Fibroblast of the aortic adventitia (primary cell): Measurements from ENCODE around the gene SLC35F3. TPM values are rescaled to one million over a fixed set of nuclear protein-coding genes. Genes with fewer than 3 reads are reported as not detected.
"Not testable (repeated sequence)": the region's sequence is repeated elsewhere in the genome, so short reads cannot be mapped to it uniquely, and the experiment has no call there.

Source experiments
- DNase-seq: peaks from one replicate; pipeline ENCODE4 v3.0.0-alpha.2; 2010; ENCODE audit warnings: low read depth
- H3K4me3 ChIP-seq: 2 replicates; pipeline ENCODE4 v1.5.1; 2011; ENCODE audit warnings: low read depth, mild to moderate bottlenecking, control low read depth, low read length, moderate library complexity
- total RNA-seq: library from RNA; depleted of rRNA; stranded (reverse); fragments of >200 nt; gene quantifications from 2 replicates; pipeline ENCODE4 v1.2.3, GENCODE V29; 2012; ENCODE audit warnings: low replicate concordance
- TF ChIP-seq, protein P1 (sequence below): IDR thresholded peaks from 2 replicates; pipeline ENCODE4 v1.5.1; 2011; ENCODE audit warnings: mild to moderate bottlenecking, low read length, control low read depth, inconsistent platforms; ENCODE audit not compliant: insufficient read depth

SLC35F3 gene
- total RNA-seq, 1 donor, result not detected

GRCh38 chr1:233885196-233885920 is 19.1 kb upstream of the SLC35F3 start:
- H3K4me3 ChIP-seq, result no peak overlapping the region
- DNase-seq, result no peak
- TF ChIP-seq, protein P1, sequence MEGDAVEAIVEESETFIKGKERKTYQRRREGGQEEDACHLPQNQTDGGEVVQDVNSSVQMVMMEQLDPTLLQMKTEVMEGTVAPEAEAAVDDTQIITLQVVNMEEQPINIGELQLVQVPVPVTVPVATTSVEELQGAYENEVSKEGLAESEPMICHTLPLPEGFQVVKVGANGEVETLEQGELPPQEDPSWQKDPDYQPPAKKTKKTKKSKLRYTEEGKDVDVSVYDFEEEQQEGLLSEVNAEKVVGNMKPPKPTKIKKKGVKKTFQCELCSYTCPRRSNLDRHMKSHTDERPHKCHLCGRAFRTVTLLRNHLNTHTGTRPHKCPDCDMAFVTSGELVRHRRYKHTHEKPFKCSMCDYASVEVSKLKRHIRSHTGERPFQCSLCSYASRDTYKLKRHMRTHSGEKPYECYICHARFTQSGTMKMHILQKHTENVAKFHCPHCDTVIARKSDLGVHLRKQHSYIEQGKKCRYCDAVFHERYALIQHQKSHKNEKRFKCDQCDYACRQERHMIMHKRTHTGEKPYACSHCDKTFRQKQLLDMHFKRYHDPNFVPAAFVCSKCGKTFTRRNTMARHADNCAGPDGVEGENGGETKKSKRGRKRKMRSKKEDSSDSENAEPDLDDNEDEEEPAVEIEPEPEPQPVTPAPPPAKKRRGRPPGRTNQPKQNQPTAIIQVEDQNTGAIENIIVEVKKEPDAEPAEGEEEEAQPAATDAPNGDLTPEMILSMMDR, result no peak

- not testable (repeated sequence) for H3K4me3 ChIP-seq, DNase-seq
These were observed 13.3 kb upstream of the SLC35F3 start for GRCh38 chr1:233891151-233891550.

DNA sequence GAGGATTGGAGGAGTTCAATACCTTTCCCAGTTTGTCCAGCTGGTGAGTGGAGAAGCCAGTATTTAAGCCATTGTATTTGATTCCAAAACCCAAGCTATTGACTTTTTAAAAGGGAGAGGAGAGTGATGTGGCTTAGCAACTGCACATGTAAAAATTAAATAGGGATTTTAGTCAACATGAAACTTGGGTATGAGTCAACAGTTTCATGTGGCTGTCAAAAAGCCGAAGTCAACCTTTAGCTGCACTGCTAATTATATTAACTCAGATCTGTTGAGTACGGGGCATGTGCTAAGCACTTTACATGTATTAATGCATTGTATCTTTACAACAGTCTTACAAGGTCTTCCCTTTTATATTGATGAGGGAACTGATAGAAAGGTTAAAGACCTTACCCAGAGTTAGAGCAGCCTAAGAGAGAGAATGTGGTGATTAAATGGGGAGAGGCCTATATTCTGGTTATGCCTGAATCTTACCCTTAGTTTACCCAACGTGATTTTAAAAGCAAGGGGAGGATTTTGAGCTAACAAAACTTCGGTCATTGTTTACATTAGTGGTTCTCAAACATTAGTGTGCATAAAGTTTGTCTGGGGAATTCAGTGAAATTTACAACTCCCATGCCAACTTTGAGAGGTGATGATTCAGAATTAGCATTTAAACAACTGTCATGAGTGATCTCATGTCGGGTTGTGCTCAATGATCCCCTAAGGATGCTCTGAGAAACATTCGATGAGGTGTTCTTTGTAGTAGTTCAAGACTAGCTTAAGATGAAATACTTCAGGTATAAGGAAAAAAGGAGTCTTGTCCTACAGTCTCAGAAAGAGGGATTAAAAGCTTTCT is 6.9 kb upstream of the SLC35F3 start:
- TF ChIP-seq, protein P1, result no peak
- DNase-seq, result no peak
- no peak overlapping the region for H3K4me3 ChIP-seq

DNA sequence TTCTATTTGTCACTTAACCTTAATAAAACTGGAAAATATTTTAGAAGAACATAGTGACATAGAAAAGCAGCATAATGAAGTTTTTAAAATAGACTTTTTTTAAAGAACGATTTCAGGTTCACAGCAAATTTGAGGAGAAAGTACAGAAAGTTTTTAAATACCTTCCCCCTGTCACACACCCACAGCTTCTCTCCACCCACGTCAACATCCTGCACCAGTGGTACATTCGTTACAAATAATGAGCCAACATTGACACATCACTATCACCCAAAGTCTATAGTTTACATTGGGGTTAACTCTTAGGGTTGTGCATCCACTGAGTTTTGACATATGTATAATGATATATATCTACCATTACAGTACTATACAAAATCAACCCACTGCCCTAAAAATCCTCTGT is 3.0 kb upstream of the SLC35F3 start:
- no peak overlapping the region for H3K4me3 ChIP-seq
- no peak for DNase-seq
- TF ChIP-seq, protein P1, result no peak

DNA sequence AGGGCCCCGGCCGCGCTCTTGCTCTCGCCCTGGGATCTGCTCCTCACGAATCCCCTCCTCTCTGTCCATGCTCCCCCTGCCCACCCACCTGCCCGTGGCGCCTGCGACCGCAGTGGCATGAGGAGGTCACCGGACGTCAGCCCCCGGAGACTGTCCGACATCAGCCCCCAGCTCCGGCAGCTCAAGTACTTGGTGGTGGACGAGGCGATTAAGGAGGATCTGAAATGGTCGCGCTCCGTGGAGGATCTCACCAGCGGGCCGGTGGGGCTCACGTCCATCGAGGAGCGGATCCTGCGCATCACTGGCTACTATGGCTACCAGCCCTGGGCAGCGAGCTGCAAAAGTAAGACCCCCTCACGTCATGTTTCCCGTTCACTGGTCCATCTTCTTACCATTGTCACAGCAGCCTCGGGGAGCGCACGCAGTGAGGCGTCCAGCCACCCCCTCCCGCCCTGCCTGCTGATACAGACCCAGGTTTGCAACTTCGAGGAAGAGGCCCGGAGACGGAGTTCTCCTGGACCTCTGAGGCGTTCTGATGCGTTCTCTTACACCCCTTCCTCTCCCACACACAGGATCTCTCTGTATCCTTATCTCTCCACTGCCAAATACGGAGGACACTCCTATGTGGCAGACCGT is 1.1 kb downstream of the SLC35F3 start:
- TF ChIP-seq, protein P1, result no peak
- no peak for DNase-seq
- no peak overlapping the region for H3K4me3 ChIP-seq

GRCh38 chr1:233907151-233907550 is 2.7 kb downstream of the SLC35F3 start:
- H3K4me3 ChIP-seq, result no peak overlapping the region
- no peak for DNase-seq
- TF ChIP-seq, protein P1, result no peak

DNA sequence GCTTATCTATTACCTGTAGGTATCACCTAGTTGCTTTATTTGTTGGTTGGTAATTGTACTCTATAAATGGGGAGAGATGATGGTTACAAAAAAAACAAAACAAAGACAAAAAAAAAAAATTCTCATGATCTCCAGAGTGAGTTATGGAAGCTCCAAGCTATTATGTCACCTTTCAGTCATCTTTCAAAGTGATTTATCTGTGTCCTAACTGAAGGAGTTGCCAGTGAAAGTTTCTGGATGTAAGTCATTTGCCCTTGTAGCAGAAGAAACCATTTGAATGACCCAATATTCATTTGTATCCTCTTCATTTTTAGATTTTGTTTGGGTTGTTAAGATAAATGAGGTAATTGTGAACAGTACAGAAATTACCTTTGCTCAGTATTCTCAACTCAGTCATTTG is 3.6 kb downstream of the SLC35F3 start:
- H3K4me3 ChIP-seq, result no peak overlapping the region
- no peak for DNase-seq
- TF ChIP-seq, protein P1, result no peak
